Measurements from ENCODE around the gene PRPS1L1.

- TF ChIP-seq EGR1 (IDR thresholded peaks at IDR 0.05; ENCODE audit: borderline replicate concordance, low read depth, low read length) (no peak), EP300 (IDR thresholded peaks at IDR 0.05; ENCODE audit: borderline replicate concordance in 1 of 2, low read depth in 2 of 2, low read length in 2 of 2) (no peak), POLR2A (IDR thresholded peaks at IDR 0.05; ENCODE audit: control extremely low read depth in 1 of 2, low read depth in 2 of 2, low read length in 2 of 2) (no peak), CEBPB (IDR thresholded peaks at IDR 0.05; ENCODE audit: low read depth, low read length) (no peak), USF2 (IDR thresholded peaks at IDR 0.05; ENCODE audit: low read length) (no peak), SIRT6 (IDR thresholded peaks at IDR 0.05; ENCODE audit: low read length) (no peak), ZNF274 (IDR thresholded peaks at IDR 0.05; ENCODE audit: borderline replicate concordance, extremely low read depth, low read length) (no peak), CTCF (IDR thresholded peaks at IDR 0.05; ENCODE audit: control extremely low read depth in 1 of 3, insufficient read depth in 1 of 3, low read depth in 1 of 3, low read length in 3 of 3) (no peak), RNF2 (IDR thresholded peaks at IDR 0.05; ENCODE audit: borderline replicate concordance, low read depth, low read length, missing control alignments, poor library complexity, severe bottlenecking) (no peak), PHF8 (conservative IDR thresholded peaks at IDR 0.05; ENCODE audit: low read depth, low read length) (no peak)
Measured at GRCh38 chr7:17994079-17994850, 33.4 kb downstream of the PRPS1L1 start.
